ENCODE data around the gene TTI1.

DNA sequence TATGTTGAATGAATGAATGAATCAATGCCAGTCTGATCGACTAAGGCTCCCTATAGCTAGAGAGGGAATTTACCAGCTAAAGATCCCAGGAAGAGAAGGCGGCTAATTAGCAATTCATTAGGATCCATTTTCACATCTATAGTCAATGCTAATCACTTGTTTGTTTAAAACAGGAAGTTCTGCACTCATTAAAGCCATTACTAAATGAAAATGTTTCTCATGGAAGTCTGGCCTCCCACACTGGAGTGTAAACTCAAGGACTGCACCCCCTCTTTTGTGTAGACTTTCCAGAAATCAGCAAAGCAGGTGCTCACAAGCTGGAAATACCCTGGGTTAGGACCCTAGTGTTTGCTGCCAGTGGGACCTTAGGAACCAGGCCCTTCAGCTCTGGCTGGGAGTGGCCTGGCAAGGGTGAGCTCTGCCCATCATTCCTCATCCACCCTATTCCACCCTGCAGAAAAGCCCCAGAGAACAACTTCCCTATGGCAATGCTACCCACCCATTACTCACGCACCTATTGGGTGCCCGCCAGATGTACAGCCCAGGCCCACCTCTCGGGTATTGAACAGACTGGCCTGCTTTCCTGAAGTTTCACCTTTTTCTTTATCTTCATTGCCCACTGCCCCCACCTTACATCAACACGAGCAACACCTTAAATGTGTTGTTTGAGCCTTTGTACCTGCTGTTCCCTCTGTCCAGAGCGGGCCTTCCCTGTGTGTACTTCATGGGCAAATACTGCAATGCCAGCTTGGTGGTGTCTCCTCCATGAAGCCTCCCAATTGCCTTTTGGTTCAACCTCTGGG, 60.8 kb downstream of the TTI1 start:
- TF ChIP-seq, protein P1, sequence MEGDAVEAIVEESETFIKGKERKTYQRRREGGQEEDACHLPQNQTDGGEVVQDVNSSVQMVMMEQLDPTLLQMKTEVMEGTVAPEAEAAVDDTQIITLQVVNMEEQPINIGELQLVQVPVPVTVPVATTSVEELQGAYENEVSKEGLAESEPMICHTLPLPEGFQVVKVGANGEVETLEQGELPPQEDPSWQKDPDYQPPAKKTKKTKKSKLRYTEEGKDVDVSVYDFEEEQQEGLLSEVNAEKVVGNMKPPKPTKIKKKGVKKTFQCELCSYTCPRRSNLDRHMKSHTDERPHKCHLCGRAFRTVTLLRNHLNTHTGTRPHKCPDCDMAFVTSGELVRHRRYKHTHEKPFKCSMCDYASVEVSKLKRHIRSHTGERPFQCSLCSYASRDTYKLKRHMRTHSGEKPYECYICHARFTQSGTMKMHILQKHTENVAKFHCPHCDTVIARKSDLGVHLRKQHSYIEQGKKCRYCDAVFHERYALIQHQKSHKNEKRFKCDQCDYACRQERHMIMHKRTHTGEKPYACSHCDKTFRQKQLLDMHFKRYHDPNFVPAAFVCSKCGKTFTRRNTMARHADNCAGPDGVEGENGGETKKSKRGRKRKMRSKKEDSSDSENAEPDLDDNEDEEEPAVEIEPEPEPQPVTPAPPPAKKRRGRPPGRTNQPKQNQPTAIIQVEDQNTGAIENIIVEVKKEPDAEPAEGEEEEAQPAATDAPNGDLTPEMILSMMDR (IDR thresholded peaks at IDR 0.05) = no peak
- TF ChIP-seq EZH2phosphoT487 (IDR thresholded peaks at IDR 0.05) (no peak), EZH2 (IDR thresholded peaks at IDR 0.05) (no peak)

Data from neural progenitor cell (in vitro differentiated cells).